Chondrocyte (in vitro differentiated cells): ENCODE data around the gene CACNG4. TPM values are rescaled to one million over a fixed set of nuclear protein-coding genes. Genes with fewer than 3 reads are reported as not detected.

Experiments
- DNase-seq: peaks from one replicate; pipeline ENCODE4 v3.0.0; 2021; ENCODE audit warnings: mixed read lengths, low spot score
- H3K27ac Mint-ChIP-seq: one replicate; pipeline ENCODE4 v1.8.0; 2021; ENCODE audit warnings: mild to moderate bottlenecking, moderate library complexity, mixed read lengths; ENCODE audit not compliant: unreplicated experiment
- H3K27me3 Mint-ChIP-seq: 2 replicates; pipeline ENCODE4 v1.8.0; 2021; ENCODE audit warnings: low read depth, mixed read lengths
- H3K36me3 Mint-ChIP-seq: 2 replicates; pipeline ENCODE4 v1.8.0; 2021; ENCODE audit warnings: low read depth, mixed read lengths
- H3K4me1 Mint-ChIP-seq: 2 replicates; pipeline ENCODE4 v1.8.0; 2021; ENCODE audit warnings: low read depth, mild to moderate bottlenecking, mixed read lengths
- H3K4me3 Mint-ChIP-seq: one replicate; pipeline ENCODE4 v1.8.0; 2021; ENCODE audit warnings: mild to moderate bottlenecking, moderate library complexity, mixed read lengths; ENCODE audit not compliant: unreplicated experiment
- H3K9me3 Mint-ChIP-seq: 2 replicates; pipeline ENCODE4 v1.8.0; 2021; ENCODE audit warnings: low read depth, mixed read lengths
- CTCF ChIP-seq: fragments of 200-600 bp; sonication (generic); IDR thresholded peaks from 2 replicates; pipeline ENCODE4 v1.5.0; 2021; ENCODE audit warnings: antibody characterized with exemption, mild to moderate bottlenecking, moderate library complexity
- total RNA-seq: library from RNA; stranded (reverse); gene quantifications from 3 replicates; pipeline ENCODE4 v1.2.1, GENCODE V29; 2021

Gene CACNG4
- total RNA-seq, 1 donor from 2014 or later: 2.9 TPM

- no peaks in the 10 kb centered on the region for H3K9me3 Mint-ChIP-seq
- no peak for DNase-seq
- no peak overlapping the region for H3K4me3 Mint-ChIP-seq
- TF ChIP-seq CTCF: no peak
- H3K27ac Mint-ChIP-seq: no peak overlapping the region
- H3K4me1 Mint-ChIP-seq: peaks cover 2% of the 10 kb centered on the region
- no peaks in the 10 kb centered on the region for H3K27me3 Mint-ChIP-seq
- H3K36me3 Mint-ChIP-seq: no peaks in the 10 kb centered on the region
These were observed 56.7 kb downstream of the CACNG4 start for GRCh38 chr17:67021196-67021595.

- Mint-ChIP-seq H3K36me3 (no peaks in the 10 kb centered on the region), H3K4me1 (peaks cover 2% of the 10 kb centered on the region), H3K27ac (no peak overlapping the region), H3K27me3 (no peaks in the 10 kb centered on the region), H3K9me3 (no peaks in the 10 kb centered on the region), H3K4me3 (no peak overlapping the region)
- DNase-seq: no peak
- no peak for TF ChIP-seq CTCF
These were observed 57.4 kb downstream of the CACNG4 start for GRCh38 chr17:67021743-67022450.

- no peak overlapping the region for H3K4me3 Mint-ChIP-seq
- H3K36me3 Mint-ChIP-seq: no peaks in the 10 kb centered on the region
- no peaks in the 10 kb centered on the region for H3K9me3 Mint-ChIP-seq
- DNase-seq: no peak
- no peak for TF ChIP-seq CTCF
- H3K27ac Mint-ChIP-seq: no peak overlapping the region
- no peaks in the 10 kb centered on the region for H3K27me3 Mint-ChIP-seq
- H3K4me1 Mint-ChIP-seq: peaks cover 2% of the 10 kb centered on the region
These were observed 57.9 kb downstream of the CACNG4 start for GRCh38 chr17:67022451-67022810.

GRCh38 chr17:67024736-67025135 lies 60.2 kb downstream of the CACNG4 start:
- no peaks in the 10 kb centered on the region for H3K36me3 Mint-ChIP-seq
- H3K4me1 Mint-ChIP-seq: no peaks in the 10 kb centered on the region
- TF ChIP-seq CTCF: no peak
- H3K4me3 Mint-ChIP-seq: no peak overlapping the region
- H3K27ac Mint-ChIP-seq: no peak overlapping the region
- no peaks in the 10 kb centered on the region for H3K9me3 Mint-ChIP-seq
- no peak for DNase-seq
- no peaks in the 10 kb centered on the region for H3K27me3 Mint-ChIP-seq

GRCh38 chr17:67025216-67025792 lies 60.8 kb downstream of the CACNG4 start:
- TF ChIP-seq CTCF: no peak
- Mint-ChIP-seq H3K9me3 (no peaks in the 10 kb centered on the region), H3K4me3 (no peak overlapping the region), H3K4me1 (no peaks in the 10 kb centered on the region), H3K27me3 (no peaks in the 10 kb centered on the region), H3K36me3 (no peaks in the 10 kb centered on the region), H3K27ac (no peak overlapping the region)
- no peak for DNase-seq
